GM18499 (cell line): Measurements from ENCODE around the gene TRPM7.
"Not testable (repeated sequence)": the region's sequence is repeated elsewhere in the genome, so short reads cannot be mapped to it uniquely, and the experiment has no call there.

Source experiments
- ATAC-seq: cut with Tn5 transposase; IDR thresholded peaks from one replicate; pipeline ENCODE4 v1.9.1; 2021; ENCODE audit warnings: moderate number of reproducible peaks; ENCODE audit not compliant: insufficient read depth, unreplicated experiment

Gene TRPM7

DNA sequence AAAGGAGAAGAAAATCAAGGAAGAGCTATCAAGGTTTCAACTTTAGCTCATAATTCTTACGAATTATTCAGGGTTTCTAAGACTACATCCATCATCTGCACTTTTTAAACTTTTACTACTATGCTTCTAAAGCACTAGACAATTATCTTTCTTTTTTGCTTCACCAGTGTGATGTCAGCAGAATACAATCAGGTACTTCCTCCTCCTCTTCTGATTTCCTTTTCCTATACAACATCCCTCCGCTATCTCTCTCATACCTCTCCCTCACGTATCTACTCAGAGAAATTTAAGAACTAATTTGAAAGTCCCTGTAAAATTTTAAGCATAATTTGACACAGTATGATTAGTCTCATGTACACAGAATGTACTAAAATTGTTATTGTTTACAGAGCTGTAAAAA, 92.8 kb downstream of the TRPM7 start:
- no peak for ATAC-seq

DNA sequence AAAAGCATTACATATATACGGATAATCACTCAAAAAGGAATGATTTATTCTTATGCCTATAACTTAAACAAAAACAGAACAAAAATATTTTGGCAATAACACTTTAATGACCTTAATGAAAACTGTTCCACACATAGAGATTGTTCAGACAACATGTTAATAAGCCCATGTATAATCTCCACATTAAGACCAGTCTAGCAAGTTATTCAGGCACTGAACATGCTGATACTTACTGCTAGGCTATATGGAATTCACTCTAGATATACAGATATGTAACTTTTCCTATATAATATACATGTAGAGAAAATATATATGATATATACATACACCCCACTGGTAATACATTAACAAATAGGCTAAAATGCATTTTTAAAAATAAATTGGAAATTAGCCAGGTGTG, 96.3 kb downstream of the TRPM7 start:
- ATAC-seq, result no peak

DNA sequence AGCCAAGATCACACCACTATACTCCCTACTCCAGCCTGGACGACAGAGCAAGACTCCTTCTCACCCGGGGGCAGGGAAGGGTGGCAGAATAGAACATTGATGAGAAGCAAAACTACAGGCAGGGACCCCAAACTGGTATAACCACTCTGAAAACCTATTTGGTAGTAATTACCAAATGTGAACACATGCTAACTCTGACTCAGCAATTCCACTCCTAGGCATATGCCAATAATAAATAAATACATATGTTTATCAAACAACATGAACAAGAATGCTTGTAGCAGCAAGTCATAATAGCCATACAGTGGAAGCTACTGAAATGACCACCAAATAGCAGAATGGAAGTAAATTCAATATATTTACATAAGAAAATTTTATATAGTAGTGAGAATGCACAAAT, 109.1 kb downstream of the TRPM7 start:
- no peak for ATAC-seq

DNA sequence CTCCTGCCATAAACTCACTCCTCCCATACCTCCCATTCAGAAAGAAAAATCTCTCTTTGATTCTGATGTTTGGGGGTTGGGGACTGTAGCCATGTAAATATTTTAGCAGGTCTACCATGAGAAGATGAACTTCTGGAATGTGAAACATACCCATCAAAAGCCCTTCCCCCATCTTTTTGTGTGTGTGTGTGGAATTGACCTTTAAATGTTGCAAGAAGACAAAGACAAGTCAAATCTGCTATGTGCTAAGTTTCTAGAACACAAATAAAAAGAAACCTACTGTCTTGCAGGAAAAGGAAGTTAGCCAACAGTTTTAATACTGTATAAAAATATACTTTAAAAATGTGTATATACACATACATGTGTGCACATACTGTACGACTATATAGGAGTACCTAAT, 110.4 kb downstream of the TRPM7 start:
- ATAC-seq, result no peak

DNA sequence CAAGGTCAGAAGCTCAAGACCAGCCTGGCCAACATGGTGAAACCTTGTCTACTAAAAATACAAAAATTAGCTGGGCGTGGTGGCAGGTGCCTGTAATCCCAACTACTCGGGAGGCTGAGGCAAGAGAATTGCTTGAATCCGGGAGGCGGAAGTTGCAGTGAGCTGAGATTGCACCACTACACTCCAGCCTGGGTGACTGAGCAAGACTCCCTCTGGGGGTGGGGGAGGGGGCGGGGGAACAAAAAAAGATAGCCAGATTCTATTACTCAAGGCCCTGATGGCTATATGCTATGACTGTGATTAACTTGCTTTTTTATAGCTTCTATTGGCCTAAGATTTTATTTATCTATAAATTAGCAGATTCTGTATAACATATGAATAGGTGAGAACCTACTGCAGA, 112.8 kb downstream of the TRPM7 start:
- ATAC-seq, result not testable (repeated sequence)

DNA sequence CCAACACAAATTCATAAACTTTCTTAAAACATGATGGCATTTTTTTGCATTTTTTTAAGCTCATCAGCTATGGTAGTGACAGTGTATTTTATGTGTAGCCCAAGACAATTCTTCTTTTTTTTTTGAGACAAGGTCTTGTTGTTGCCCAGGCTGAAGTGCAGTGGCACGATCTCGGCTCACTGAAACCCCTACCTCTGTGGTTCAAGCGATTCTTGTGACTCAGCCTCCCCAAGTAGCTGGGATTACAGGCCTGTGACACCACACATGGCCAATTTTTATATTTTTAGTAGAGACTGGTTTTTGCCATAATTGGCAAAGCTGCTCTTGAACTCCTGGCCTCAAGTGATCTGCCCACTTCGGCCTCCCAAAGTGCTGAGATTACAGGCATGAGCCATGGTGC, 122.8 kb downstream of the TRPM7 start:
- no peak for ATAC-seq

DNA sequence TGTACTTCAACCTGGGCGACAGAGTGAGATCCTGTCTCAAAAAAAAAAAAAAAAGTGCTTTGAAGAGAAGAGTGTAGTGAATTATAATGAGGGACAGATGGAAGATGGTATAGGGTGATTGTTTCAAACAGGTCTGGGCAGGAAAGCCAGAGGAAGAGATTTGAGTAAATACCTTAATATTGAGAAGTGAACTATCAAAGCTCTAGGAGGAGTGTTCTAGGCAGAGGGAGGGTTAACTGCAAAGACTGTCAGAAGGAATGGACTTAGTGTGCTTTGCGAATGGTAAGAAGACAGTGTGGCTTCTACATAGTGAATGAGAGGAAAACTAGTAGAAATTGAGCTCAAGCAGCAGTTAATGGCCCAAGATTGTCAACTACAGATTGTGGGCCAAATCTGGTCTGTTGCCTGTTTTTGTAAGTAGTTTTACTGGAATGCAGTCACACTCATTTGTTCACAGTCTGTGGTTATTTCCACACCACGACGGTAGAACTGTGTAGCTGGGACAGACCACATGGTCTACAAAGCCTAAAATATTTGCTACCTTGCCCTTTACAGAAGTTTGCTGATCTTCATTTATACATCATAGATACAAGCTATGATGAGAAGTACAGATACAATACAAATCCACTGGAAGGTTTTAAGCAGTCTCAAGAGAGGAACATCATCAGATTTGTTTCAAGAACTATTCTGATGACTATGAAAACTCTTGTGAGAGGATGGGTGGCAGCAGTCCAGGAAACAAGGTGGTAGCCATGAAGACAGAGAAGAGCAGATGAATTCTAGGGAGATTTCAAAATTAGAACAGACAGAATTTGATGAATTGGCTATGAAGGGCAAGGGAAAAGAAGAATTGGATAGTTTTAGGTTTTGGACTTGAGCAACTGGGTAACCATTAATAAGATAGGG, 123.6 kb downstream of the TRPM7 start:
- ATAC-seq, result no peak

DNA sequence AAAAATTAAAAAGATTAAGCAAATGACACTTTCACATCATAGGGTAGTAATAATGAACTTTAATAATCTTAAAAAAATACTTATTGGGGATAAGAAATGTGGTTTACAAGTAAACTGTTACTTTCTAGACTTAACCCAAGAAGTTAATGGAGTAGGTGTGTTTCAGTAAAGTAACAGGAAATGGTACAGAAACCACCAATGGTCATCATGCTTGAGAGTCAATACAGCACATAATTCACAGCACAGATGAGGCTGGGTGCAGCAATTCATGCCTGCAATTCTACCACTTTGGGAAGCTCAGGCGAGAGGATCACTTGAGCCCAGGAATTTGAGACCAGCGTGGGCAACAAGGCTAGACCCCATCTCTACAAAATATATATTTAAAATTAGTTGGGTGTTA, 128.6 kb downstream of the TRPM7 start:
- no peak for ATAC-seq

DNA sequence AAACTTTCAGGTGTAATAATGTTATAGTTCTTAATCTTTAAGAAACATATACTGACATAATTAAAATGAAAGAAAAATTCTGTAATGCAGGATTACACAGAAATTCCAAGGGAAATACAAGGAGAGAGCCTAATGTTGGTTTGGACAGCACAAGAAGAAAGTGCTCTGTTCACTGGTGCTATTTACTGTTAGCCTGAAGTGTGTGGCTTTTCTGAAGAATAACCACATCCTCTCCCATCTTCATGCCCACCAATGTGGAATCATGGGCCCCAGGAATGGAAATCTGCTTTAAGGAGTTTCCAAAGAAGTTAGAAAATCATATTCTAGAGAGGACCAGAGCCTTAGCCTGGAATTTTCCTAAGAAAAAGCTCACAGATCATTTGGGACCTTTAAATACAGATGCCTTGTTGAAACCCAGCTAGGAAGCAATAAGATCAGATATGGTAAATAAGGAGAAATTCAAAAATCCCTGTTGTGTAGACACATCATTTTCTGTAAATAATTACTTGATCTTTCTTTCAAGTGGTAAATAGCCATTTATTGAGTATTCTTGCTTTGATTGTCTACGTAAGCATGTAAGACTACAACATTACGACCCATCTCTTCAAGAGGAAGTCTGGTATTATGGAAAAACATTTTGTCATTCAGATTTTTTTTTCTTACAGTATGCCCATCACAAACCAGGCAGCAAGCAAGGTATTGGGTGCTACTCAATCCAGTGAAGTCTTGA, 129.8 kb downstream of the TRPM7 start:
- no peak for ATAC-seq

DNA sequence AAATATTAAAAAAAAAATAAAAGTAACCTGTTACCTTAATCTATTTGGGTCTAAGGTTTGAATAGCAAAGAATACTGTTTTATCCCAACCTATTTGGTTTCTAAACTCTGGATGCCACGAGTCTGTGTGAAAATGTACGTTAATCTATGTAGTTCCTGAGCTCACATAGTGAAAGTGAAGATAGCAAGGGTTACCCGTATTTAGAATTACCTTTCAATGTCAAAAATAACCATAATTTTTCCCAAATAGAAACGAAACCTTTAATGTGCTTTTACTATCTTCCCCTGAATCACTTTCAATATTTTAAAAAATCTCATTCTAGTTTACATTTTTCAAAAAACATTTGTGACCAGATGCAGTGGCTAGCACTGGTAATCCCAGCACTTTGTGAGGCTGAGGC, 134.4 kb downstream of the TRPM7 start:
- no peak for ATAC-seq

DNA sequence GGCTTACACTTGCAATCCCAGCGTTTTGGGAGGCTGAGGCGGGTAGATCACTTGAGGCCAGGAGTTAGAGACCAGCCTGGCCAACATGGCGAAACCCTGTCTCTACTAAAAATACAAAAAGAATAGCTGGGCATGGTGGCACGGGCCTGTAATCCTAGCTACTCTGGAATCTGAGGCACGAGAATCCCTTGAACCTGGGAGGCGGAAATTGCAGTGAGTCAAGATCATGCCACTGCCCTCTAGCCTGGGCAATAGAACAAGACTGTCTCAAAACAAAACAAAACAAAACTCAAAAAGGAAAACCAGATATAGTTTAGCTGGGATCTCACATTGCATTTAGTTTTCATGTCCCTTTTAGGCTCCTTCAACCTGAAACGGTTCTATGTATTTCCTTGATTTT, 137.3 kb downstream of the TRPM7 start:
- no peak for ATAC-seq

DNA sequence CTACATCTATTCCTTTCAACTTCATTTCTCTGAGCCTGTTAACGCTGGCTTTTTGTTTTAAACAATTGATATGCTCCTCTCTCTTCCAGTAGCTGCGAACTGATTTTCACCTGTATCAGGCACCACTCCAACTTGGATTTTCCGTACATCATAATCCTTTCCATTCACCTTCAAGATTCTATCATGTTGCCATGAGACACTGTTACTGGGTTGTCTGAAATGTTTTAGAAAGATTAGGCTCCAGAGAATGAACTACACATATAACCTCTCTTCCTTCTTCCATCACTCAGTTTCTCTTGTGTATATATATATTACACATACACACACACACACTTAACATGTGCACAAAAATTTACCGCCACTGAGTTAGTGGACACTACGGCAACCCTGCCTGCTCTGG, 140.0 kb downstream of the TRPM7 start, which contains the start of gene USP50:
Gene USP50, minus strand, starts transcription at position 101 of the 400 bp plus-strand sequence. CDS start 141 bp downstream, outside the sequence.
- ATAC-seq, result no peak

DNA sequence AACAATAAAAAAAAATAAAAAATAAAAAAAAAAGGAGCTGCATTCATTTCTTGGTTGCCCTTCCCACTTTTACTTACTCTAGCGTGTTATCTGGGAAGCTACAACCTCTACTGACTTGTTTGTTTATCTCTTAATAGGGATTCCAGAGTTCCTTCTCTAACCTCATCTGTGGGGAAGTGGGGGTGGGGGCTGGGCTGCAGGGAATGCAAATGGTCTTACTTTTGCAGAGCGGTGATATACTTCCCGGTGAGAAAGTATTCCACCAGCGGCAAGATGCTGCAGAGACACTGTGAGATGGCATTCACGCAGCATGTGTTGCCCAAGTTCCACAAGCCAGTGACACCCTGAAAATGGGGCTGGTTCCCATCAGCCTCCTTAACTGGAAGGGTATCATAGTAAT, 142.2 kb downstream of the TRPM7 start:
- no peak for ATAC-seq

DNA sequence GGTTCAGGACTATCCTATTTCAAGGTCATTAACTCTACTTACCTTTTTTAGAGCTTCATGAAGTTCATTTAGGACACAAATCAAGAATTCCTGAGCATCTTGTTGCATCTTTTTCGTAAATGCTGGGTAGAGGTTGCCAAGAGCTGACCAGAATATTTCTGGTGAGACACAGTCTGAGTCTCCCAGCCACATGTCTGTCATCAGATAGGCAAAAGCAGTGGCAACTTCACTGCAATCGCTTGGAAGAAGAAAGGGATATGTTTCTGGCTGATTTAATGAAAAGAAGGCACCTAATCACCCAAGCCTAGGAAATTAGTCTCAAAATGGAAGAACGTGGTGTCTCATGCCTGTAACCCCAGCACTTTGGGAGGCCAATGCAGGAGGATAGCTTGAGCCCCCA, 143.0 kb downstream of the TRPM7 start:
- ATAC-seq, result no peak

DNA sequence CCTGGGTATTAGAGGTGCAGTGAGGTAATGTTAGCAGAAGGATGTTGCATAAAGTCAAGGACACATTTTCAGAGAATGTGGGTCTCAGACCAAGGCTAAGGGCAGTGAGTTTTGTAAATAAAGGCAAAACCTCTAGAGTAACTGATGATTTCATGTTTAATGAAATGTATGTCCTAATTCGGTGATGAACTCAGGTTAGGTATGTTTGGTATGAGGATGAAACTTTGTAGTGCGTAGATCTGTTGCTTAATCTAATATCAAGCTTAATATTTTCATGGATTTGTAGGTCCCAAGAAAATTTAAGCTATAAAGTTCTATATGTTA, 143.7 kb downstream of the TRPM7 start:
- no peak for ATAC-seq

DNA sequence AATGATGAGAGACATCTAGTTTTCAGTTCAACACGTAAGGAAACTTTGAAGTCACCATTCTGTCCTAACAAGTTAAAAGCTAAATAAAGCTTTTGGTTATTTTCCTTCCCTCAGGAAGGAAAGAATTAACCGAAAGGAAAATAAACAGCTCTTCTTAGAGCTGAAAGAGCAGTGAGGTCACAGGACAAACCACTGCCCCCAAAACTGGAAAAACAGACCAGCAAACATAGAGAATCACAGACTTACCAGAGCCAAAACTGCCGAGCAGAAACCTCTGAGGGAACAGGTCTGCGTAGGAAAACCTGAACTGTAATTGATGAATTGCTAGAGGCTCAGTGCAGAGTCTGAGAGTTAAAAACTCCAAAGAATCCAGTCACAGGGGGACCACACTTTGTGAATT, 154.8 kb downstream of the TRPM7 start:
- no peak for ATAC-seq

DNA sequence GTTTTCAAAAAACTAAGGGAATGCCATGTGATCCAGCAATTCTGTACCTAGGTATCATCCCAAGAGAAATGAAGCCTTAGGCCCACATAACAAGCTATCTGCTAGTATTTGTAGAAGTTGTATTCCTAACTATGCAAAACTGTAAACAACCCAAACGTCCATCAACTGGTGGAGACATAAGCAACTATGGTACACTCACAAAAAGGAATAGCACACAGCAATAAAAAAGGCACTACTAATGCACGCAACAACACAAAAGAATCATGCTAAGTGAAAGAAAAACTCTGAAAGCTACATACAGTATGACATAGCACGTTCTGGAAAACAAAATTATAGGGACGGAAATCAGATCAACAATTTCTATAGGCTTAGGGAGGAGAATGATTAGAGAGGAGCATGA, 155.4 kb downstream of the TRPM7 start:
- ATAC-seq, result no peak

DNA sequence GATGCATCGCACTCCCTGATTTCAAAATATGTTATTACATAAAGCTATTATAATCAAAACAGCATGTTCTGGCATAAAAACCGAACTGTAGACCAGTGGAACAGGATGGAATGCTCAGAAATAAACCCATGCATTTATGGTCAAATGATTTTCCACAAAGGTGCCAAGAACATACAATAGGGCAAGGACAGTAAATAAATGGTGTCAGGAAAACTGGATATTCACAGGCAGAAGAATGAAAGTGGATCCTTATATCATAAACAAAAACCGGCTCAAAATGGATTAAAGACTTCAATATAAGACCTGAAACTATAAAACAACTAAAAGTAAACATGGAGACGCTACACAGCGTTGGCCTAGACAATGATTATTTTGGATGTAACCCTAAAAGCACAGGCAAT, 162.7 kb downstream of the TRPM7 start:
- no peak for ATAC-seq

DNA sequence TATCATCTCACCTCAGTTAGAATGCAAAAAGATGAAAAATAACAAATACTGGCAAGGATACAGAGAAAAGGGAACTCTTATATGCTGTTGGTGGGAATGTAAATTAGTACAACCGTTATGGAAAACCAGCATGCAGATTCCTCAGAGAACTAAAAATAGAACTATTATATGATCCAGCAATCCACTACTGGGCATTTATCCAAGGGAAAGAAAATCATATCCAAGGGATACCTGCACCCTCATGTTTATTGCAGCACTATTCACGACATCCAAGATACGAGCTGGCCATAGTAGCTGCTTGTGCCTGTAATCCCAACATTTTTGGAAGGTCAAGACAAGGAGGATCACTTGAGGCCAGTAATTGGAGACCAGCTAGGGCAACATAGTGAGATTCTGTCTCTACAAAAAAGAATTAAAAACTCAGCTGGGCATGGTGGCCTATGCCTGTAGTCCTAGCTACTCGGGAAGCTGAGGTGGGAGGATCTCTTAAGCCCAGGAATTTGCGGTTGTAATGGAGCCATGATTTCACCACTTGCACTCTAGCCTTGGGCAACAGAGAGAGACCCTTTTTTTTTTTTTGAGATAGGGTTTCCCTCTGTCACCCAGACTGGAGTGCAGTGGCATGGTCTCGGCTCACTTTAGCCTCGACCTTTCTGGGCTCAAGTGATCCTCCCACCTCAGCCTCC, 166.7 kb downstream of the TRPM7 start:
- no peak for ATAC-seq

DNA sequence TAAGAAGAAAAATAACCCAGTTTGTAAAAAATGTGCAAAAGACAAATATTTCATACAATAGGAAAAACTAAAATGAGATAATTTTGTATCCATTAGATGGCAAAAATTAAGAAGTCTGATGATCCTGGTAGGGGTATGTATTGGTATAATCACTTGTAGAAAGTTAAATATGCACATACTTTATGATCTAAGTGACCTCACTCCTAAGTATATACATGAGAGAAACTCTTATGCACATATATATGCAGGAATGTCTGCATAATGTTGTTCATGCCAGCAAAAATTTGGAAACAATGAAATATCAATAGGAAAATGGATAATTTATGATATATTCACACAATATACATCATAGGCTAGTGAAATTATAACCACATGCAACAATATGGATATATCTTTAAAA, 173.6 kb downstream of the TRPM7 start:
- ATAC-seq, result no peak
